Esophagus squamous epithelium (tissue), 5 donors: ENCODE measurements around the gene ZRSR2. TPM values are rescaled to one million over a fixed set of nuclear protein-coding genes. Genes with fewer than 3 reads are reported as not detected.
A peak's percentile ranks its signal among the peaks of the same experiment; 100 is the strongest.
"Not testable (repeated sequence)": the region's sequence is repeated elsewhere in the genome, so short reads cannot be mapped to it uniquely, and the experiment has no call there.

Experiments used
- DNase-seq: peaks from one replicate; lab custom pipeline; 2025; lab: John Stamatoyannopoulos, UW
- H3K27ac ChIP-seq, 4 donors: fragments of 200-600 bp; sonication (generic); one replicate each; pipeline ENCODE4 v1.5.1; 2016 to 2019; ENCODE audit warnings: mild to moderate bottlenecking in 1 of 4
- H3K27me3 ChIP-seq, 4 donors: fragments of 200-600 bp; sonication (generic); 1 replicate in 3 of 4; 2 replicates in 1 of 4; pipeline versions ENCODE4 v1.5.1 to v1.6.0; 2017 to 2021; ENCODE audit warnings: antibody characterized with exemption in 1 of 4
- H3K36me3 ChIP-seq, 3 donors: fragments of 200-600 bp; sonication (generic); one replicate each; pipeline ENCODE4 v1.5.1; 2016 to 2019
- H3K4me1 ChIP-seq, 3 donors: fragments of 200-600 bp; sonication (generic); one replicate each; pipeline ENCODE4 v1.5.1; 2017 to 2019
- H3K4me3 ChIP-seq, 4 donors: fragments of 200-600 bp; sonication (generic); 1 replicate in 3 of 4; 2 replicates in 1 of 4; pipeline ENCODE4 v1.5.1; 2016 to 2019; ENCODE audit warnings: mild to moderate bottlenecking in 2 of 4, moderate library complexity in 1 of 4
- H3K9me3 ChIP-seq, 3 donors: fragments of 200-600 bp; sonication (generic); one replicate each; pipeline ENCODE4 v1.5.1; 2016 to 2019
- POLR2A ChIP-seq, 4 donors: fragments of 450-650 bp; IDR thresholded peaks; one replicate each; pipeline ENCODE4 v1.6.1; 2017; ENCODE audit warnings: antibody characterized with exemption in 4 of 4, mild to moderate bottlenecking in 4 of 4, moderate library complexity in 3 of 4
- WGBS, 2 donors: methylation state at CpG; one replicate each; pipeline ENCODE4 v1.1.5; 2018; 5-methylcytosine and 5-hydroxymethylcytosine counted together
- intact Hi-C: fragments of 100-400 bp; cut with DNase I; formaldehyde crosslinking; loops from one replicate; pipeline ENCODE4 v1.15.0; 2022
- total RNA-seq, 4 donors: library from RNA; depleted of rRNA; stranded (reverse); fragments of >200 nt; gene quantifications; one replicate each; pipeline ENCODE4 v1.1.0, GENCODE V29; 2016
- TF ChIP-seq, protein P1 (sequence below), 6 experiments: fragments of 450-650 bp in 4 of 6; fragments of 200-600 bp in 2 of 6; sonication (generic) in 2 of 6; IDR thresholded peaks; one replicate each; pipeline ENCODE4 v1.5.1; 2016 to 2019; ENCODE audit warnings: antibody characterized with exemption in 6 of 6, mild to moderate bottlenecking in 4 of 6, moderate library complexity in 4 of 6
- donor health status: DM: yes; HTN: yes; CAD: no.

ZRSR2 gene
- total RNA-seq, 4 donors from 2014 or later: 2.5 to 6.5 (median 5.1) TPM

- intact Hi-C loops: no loop called here
- DNase-seq: no peak
- 100% methylated on average over 2 of the region's 2 CpGs; no CpG with 5 or more reads in 1 of the 2 donors for WGBS, 2 donors
- Histone ChIP-seq H3K4me3 (no peak overlapping the region), H3K27ac (no peak overlapping the region), H3K9me3 (no peaks in the 10 kb centered on the region), H3K4me1 (peaks cover 0 to 8% (median 0%) of the 10 kb centered on the region in 3 donors), H3K36me3 (no peaks in the 10 kb centered on the region), H3K27me3 (no peaks in the 10 kb centered on the region)
- TF ChIP-seq, protein P1, sequence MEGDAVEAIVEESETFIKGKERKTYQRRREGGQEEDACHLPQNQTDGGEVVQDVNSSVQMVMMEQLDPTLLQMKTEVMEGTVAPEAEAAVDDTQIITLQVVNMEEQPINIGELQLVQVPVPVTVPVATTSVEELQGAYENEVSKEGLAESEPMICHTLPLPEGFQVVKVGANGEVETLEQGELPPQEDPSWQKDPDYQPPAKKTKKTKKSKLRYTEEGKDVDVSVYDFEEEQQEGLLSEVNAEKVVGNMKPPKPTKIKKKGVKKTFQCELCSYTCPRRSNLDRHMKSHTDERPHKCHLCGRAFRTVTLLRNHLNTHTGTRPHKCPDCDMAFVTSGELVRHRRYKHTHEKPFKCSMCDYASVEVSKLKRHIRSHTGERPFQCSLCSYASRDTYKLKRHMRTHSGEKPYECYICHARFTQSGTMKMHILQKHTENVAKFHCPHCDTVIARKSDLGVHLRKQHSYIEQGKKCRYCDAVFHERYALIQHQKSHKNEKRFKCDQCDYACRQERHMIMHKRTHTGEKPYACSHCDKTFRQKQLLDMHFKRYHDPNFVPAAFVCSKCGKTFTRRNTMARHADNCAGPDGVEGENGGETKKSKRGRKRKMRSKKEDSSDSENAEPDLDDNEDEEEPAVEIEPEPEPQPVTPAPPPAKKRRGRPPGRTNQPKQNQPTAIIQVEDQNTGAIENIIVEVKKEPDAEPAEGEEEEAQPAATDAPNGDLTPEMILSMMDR (IDR thresholded peaks at IDR 0.05): no peak
- TF ChIP-seq POLR2A (IDR thresholded peaks at IDR 0.05): no peak
Measured at GRCh38 chrX:15755091-15755490, 35.2 kb upstream of the ZRSR2 start.

GRCh38 chrX:15758140-15758539, 32.1 kb upstream of the ZRSR2 start:
- TF ChIP-seq, protein P1 (IDR thresholded peaks at IDR 0.05): no peak
- TF ChIP-seq POLR2A (IDR thresholded peaks at IDR 0.05): no peak
- WGBS, 2 donors: 81 to 83% methylated on average over 4 of the region's 4 CpGs

GRCh38 chrX:15759886-15760285, 30.4 kb upstream of the ZRSR2 start:
- H3K27ac ChIP-seq, H3K27me3 ChIP-seq, H3K4me1 ChIP-seq, H3K36me3 ChIP-seq, intact Hi-C loops, H3K4me3 ChIP-seq, H3K9me3 ChIP-seq, DNase-seq: not testable (repeated sequence)
- 61 to 79% methylated on average over 2 to 4 of the region's 6 CpGs for WGBS, 2 donors

More at GRCh38 chrX:15758140-15758539, 32.1 kb upstream of the ZRSR2 start:
- no peaks in the 10 kb centered on the region for H3K9me3 ChIP-seq
- no peak overlapping the region for H3K4me3 ChIP-seq
- no peak overlapping the region for H3K27ac ChIP-seq
- intact Hi-C loops: no loop called here
- no peak for DNase-seq
- no peaks in the 10 kb centered on the region for H3K36me3 ChIP-seq
- no peaks in the 10 kb centered on the region for H3K4me1 ChIP-seq
- no peaks in the 10 kb centered on the region for H3K27me3 ChIP-seq

DNA sequence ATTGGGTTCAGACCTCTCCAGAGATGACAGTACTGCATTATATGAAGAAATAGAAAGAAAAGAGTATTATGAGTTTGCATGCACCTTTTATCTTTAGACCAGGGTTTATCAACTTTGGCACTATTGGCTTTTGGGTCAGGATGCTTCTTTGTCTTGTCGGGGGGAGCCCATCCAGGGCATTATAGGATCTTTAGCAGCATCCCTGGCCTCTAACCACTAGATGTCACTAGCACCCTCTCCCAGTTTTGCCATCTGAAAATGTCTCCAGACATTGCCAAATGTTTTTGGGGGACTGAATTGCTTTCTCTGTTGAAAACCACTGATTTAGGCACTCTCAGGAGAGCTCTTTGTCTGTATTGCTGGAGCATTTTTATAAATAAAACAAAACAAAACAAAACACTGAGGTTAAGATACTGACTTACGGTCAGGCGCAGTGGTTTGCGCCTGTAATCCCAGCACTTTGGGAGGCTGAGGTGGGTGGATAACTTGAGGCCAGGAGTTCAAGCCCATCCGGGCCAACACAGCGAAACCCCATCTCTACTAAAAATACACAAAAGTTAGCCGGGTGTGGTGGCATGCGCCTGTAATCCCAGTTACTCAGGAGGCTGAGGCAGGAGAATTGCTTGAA, 28.6 kb upstream of the ZRSR2 start:
- no peak overlapping the region for H3K4me3 ChIP-seq
- H3K27ac ChIP-seq: no peak overlapping the region
- H3K36me3 ChIP-seq: no peaks in the 10 kb centered on the region
- H3K27me3 ChIP-seq: no peaks in the 10 kb centered on the region
- TF ChIP-seq POLR2A (IDR thresholded peaks at IDR 0.05): no peak
- TF ChIP-seq, protein P1 (IDR thresholded peaks at IDR 0.05): peak in 5 of 6 experiments; percentile 15 to 71 (median 51)
- intact Hi-C loops: no loop called here
- 50 to 84% methylated on average over 2 to 8 of the region's 8 CpGs for WGBS, 2 donors
- H3K4me1 ChIP-seq: no peaks in the 10 kb centered on the region
- DNase-seq: no peak
- H3K9me3 ChIP-seq: no peaks in the 10 kb centered on the region

- no peak overlapping the region for H3K4me3 ChIP-seq
- no peaks in the 10 kb centered on the region for H3K9me3 ChIP-seq
- no peak for TF ChIP-seq POLR2A (IDR thresholded peaks at IDR 0.05)
- WGBS, 2 donors: 76 to 89% methylated on average over 4 of the region's 4 CpGs
- H3K4me1 ChIP-seq: no peaks in the 10 kb centered on the region
- no peak for DNase-seq
- intact Hi-C loops: no loop called here
- H3K36me3 ChIP-seq: peaks cover 0 to 9% (median 0%) of the 10 kb centered on the region in 3 donors
- H3K27ac ChIP-seq: no peak overlapping the region
- no peaks in the 10 kb centered on the region for H3K27me3 ChIP-seq
Measured at GRCh38 chrX:15769300-15769954, 20.9 kb upstream of the ZRSR2 start.

- DNase-seq: no peak
- H3K27ac ChIP-seq: peak overlapping the region in 2 of 4 donors; percentile 17 to 22
- H3K27me3 ChIP-seq: no peaks in the 10 kb centered on the region
- no peaks in the 10 kb centered on the region for H3K4me1 ChIP-seq
- peaks cover 0 to 67% (median 0%) of the 10 kb centered on the region in 3 donors for H3K36me3 ChIP-seq
- H3K4me3 ChIP-seq: peak overlapping the region in 1 of 4 donors; percentile 14
- TF ChIP-seq, protein P1 (IDR thresholded peaks at IDR 0.05): no peak
- TF ChIP-seq POLR2A (IDR thresholded peaks at IDR 0.05): no peak
- WGBS, 2 donors: 59 to 63% methylated on average over 10 to 13 of the region's 13 CpGs
- H3K9me3 ChIP-seq: no peaks in the 10 kb centered on the region
- intact Hi-C loops: no loop called here
Measured at GRCh38 chrX:15781961-15782699, 8.2 kb upstream of the ZRSR2 start.
